Epithelial cell of proximal tubule (primary cell): ENCODE results near the gene B3GNT9. TPM values are rescaled to one million over a fixed set of nuclear protein-coding genes. Genes with fewer than 3 reads are reported as not detected.

Experiments
- DNase-seq: peaks from one replicate; pipeline ENCODE4 v3.0.0-alpha.2; 2011; ENCODE audit warnings: low read depth
- H3K4me3 ChIP-seq: 2 replicates; pipeline ENCODE4 v1.5.1; 2011; ENCODE audit warnings: low read depth, mild to moderate bottlenecking, low read length
- CTCF ChIP-seq: conservative IDR thresholded peaks from 2 replicates; pipeline ENCODE4 v1.5.1; 2012; ENCODE audit warnings: low read depth, mild to moderate bottlenecking, low read length
- total RNA-seq: library from RNA; depleted of rRNA; stranded (reverse); fragments of >200 nt; gene quantifications from 2 replicates; pipeline ENCODE4 v1.2.3, GENCODE V29; 2015

Gene B3GNT9
- total RNA-seq, 1 donor from 2014 or later: 1.0 TPM

DNA sequence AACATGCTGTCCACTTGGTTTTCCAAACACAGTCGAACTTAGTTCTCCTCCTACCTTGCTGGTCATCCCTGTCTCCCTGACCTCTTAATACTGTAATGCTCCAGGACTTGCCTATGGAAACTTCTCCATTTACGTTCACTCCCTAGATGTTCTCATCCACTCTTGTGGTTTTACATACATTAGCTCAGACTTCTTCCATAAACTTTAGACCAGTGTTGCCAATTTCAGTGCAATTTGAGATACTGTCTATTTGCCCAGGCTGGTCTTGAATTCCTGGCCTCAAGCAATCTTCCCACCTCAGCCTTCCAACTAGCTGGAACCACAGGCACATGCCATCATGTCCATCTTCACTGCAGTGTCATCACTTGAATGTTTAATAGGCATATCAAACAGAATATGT, 31.5 kb upstream of the B3GNT9 start:
- no peak overlapping the region for H3K4me3 ChIP-seq
- no peak for DNase-seq

DNA sequence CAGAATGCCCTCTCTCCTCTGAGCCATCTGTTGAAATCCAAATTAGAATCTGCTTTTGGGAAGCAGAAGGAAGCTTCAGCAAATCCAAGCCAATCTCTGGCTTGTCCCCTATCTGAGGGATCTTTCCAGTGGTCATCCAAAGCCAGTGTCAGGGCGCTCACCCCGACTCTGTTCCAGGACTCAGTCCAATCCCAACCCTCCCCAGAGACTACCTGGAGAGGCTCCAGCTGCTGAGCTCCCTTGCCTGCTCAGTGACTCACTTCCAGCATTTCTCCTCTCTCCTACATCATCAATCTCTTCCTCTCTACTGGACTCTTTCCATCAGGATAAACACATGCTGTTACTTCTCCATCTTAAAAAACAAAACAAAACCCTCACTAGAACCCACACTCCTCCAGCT, 30.5 kb upstream of the B3GNT9 start:
- no peak overlapping the region for H3K4me3 ChIP-seq
- no peak for TF ChIP-seq CTCF
- DNase-seq: no peak

More for the DNA sequence above, 31.5 kb upstream of the B3GNT9 start:
- no peak for TF ChIP-seq CTCF

DNA sequence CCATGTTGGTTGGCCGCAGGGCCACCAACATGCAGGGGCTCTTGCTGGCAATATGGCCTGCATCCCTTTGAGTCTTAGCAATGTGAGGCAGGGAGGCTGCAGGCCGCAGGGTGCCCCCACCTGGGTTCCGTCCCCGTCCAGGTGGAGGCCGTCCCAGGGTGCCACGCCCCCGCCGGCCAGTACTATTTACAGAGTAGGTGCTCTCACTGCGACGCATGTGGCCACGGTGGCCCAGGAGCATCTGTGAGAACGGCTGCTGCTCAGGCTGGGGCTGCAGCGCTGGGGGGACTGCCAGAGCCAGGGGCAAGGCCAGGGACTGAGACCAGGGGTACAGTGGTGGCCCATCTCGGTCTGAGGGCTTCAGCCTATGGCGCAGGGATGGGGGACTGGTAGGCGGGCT, 29.4 kb upstream of the B3GNT9 start:
- no peak for TF ChIP-seq CTCF
- no peak for DNase-seq
- H3K4me3 ChIP-seq: no peak overlapping the region

DNA sequence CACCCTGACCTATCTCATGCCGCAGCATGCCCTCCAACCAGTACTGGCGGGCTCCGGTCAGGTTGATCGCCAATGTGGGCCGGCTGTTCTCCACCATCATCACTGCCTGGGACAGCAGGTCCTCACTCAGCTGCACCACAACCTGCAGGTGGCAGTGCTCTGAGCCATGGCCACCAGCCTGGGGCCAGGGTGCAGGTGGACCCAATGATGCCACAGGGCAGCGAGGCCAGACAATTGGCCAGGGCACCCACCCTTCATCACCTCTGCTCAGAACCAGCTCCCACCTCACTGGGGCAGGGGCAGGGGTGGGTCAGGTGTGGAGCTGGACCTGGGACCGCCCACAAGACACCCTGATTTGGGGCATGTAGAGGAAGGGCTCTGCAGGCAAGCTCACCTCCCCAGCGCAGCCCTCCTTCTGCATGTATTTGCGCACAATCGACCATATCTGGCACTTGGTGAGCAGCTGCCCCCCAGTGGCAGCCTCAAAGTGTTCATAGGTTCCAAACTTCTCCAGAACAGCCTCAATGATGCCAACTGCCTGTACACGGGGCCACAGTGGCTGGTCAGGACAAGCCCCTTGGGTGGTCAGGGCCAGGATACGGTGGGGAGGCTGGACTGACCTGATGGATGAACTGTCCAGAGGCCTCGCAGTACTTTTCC, 28.8 kb upstream of the B3GNT9 start:
- no peak overlapping the region for H3K4me3 ChIP-seq
- TF ChIP-seq CTCF: peak; percentile 28
- DNase-seq: no peak

DNA sequence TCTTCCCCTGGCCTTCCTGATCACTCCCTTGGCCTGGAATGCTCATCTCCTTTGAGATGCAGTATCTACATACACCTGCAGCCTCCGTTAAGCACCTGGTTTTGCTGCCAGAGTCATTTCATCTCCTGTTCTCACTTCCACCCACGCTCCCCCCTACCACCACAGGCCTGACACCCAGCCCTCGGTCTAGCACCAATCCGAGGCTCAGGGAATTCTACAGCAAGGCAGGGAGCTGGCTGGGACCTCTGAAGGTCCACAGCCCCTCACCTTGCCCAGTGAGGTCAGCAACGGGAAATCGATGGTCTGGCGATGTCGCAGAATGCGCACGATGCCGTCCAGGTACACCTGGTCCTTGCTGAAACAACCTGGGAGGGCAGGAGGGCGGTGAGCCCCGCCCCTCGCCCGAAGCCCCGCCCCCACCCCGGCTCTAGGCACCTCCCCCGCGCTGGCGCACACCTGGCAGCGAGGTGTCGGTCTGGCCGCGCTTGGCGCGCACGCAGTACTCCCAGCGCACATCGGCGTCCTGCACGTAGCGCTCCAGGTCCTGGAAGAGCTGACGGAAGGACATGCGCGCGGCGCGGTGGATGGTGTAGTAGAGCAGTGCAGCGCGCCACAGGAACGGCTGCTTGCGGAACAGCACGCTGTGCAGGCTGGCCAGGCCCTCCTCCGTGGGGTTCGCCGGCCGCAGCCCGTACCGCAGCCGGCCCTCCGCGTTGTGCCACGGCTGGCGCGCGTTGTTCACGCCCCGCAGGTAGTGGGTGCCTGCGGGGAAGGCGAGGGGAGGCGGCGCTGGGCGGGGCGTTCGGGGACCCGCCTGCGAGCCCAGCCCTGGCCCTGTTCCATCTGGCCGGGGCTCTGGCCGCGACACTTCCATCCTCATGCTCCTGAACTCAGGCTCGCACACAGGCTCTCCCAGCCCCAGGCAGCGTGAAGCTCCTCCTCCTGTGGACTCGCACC, 27.2 kb upstream of the B3GNT9 start:
- no peak for TF ChIP-seq CTCF
- H3K4me3 ChIP-seq: peak overlapping the region; percentile 45
- DNase-seq: no peak

DNA sequence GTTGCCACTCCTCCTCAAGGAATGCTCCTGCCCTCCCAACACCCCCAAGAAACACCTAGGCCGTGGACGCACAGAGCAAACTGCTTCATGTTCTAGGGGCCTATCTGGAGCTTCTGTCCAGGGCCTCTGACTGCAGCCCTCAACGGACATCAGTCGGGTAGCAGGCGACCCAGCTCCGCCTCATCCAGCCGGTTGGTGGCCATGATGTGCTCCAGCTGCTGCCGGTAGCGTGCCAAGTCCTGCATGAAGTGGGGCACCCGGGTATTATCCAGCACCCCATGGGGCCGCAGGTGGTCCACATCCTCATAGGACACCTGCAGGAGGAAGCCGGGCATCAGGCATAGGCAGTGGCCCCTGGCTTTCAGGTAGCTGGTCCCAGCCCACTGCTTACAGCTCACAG, 25.9 kb upstream of the B3GNT9 start:
- TF ChIP-seq CTCF: no peak
- DNase-seq: no peak
- no peak overlapping the region for H3K4me3 ChIP-seq
